ENCODE results near the gene PEX11G. TPM values are rescaled to one million over a fixed set of nuclear protein-coding genes. Genes with fewer than 3 reads are reported as not detected.

The PEX11G gene
- polyA plus RNA-seq (ENCODE audit: insufficient read length in 4 of 4): 1 to 10 TPM; 5.8 to 9.2 (median 7.9) TPM

GRCh38 chr19:7488736-7489353 is at the start of gene PEX11G:
TSS of gene PEX11G (minus strand) at chr19:7489035. CDS start at chr19:7489010, 25 bp downstream.
- peak in 3 of 4 donors; percentile 81 to 88 (median 87) for DNase-seq (ENCODE audit: low read depth in 4 of 4, low spot score in 2 of 4)

- no peak for DNase-seq (ENCODE audit: low read depth in 4 of 4, low spot score in 2 of 4)
Observed at GRCh38 chr19:7535998-7536695, 47.3 kb upstream of the PEX11G start.

DNA sequence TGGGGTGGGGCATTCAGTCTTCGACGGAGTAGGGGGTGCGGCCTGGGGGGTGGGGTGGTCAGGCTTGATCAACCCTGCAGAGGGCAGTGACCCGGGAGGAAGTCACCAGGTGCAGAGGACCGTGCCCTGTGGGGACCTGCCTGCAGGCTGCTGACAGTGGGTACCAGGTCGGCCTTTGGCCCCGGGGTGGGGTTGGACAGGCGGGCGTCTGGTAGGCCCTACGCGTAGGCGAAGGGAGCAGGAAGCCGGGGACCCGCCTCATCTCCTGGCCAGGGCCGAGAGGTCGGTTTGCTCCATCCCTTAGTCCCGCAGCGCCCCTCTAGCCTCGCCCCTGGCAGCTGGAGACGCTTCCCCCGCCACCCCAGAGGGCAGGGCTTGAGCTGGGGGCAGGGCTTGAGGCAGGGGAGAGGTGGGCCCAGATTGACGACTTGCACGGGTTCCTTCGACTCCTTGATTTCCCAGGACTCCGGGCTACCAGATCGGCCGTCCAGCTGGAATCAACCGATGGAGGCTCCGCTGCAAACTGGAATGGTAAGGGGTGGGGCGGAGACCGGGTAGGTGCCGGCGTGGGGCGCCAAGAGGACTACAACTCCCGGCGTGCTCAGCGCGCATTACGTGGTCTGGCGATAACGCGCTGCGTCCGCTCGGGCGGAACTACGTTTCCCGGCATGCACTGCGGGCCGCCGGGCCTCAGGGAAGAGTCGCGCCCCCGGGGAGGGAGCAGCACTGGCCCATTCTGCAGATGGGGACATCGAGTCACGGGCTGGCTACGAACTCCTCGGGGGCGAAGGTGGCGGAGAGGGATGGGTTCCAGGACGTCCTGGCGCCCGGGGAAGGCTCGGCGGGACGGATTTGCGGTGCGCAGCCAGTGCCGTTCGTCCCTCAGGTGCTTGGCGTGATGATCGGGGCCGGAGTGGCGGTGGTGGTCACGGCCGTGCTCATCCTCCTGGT is 46.5 kb upstream of the PEX11G start, which contains the start of gene PNPLA6:
TSS of gene PNPLA6 (plus strand) at position 671 of the 951 bp plus-strand sequence. CDS start at position 743, 72 bp downstream.
- DNase-seq (ENCODE audit: low read depth in 4 of 4, low spot score in 2 of 4): peak in 3 of 4 donors; percentile 85 to 94 (median 93)

GRCh38 chr19:7534531-7535046 is 45.8 kb upstream of the PEX11G start:
- peak in 2 of 4 donors; percentile 58 to 68 for DNase-seq (ENCODE audit: low read depth in 4 of 4, low spot score in 2 of 4)

DNA sequence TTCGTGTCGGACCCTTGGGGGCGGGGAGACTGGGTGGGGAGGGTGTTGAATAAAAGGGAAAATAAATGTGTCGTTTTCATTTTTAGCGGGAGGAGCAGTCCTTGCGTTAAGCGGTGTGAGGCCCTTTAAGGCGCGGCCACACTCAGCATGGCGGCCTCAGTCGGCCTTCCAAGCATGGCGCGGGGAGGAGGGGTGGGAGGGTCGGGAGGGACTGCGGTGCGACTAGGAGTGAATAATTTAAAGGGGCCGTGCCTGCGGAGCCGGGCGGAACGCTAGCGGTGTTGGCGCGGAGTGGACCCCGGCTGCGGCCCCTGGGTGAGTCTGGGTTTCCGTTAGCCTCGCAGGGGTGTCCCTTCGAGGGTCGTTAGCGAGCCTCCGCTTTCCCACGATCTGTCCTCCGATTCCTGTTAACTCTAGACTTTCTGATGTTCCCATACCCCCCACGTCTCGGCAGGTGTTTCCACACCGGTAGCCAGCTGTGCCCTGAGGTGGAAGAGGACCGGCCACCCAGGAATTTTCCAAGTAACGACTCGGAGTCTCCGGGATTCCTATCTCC is 45.2 kb upstream of the PEX11G start:
- DNase-seq (ENCODE audit: low read depth in 4 of 4, low spot score in 2 of 4): peak in 2 of 4 donors; percentile 78 to 88

DNA sequence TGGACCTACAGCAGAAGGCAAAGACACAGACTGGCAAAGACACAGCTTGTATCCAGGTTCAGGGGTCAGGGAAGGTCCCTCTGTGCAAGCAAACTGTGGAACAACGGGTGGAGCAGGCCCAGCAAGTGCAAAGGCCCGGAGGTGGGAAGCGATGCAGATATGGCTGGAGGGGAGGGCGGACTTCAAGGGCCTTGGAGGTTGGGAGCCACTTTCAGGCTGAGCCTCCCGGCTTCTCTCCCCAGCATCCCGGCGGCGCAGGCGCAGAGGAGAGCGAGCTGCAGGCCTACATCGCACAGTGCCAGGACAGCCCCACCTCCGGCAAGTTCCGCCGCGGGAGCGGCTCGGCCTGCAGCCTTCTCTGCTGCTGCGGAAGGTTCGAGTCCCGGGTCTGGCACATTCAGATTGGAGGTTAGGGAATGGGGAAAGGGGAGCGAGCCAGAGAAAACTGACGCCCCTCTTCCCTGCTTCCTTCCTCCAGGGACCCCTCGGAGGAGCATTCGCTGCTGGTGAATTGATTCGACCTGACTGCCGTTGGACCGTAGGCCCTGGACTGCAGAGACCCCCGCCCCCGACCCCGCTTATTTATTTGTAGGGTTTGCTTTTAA is 44.5 kb upstream of the PEX11G start:
- DNase-seq (ENCODE audit: low read depth in 4 of 4, low spot score in 2 of 4): no peak

DNA sequence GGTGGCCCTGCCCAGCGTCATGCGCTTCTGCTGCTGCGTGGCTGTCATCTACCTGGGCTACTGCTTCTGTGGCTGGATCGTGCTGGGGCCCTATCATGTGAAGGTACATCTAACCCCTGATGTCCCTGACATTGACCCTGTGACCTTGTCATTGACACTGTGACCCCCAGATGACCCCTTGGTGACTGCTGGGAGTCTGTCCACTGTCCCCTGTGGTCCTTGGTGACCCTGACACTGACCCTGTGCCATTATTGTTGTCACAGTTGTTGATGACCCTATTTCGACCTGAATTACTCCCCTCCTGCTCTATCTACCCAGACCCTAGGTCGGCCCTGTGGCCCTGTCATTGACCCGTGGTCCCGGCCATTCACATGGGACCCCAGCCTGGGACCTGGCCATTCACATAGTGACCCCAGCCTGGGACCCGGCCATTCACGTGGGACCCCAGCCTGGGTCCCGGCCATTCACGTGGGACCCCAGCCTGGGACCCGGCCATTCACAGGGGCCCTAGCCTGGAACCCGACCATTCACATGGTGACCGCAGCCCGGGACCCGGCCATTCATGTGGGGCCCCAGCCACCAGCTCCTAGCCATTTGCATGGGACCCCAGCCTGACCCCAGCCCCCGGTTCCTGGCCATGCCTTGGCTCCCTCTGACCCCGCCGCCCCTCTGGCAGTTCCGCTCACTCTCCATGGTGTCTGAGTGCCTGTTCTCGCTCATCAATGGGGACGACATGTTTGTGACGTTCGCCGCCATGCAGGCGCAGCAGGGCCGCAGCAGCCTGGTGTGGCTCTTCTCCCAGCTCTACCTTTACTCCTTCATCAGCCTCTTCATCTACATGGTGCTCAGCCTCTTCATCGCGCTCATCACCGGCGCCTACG is 41.0 kb upstream of the PEX11G start:
- DNase-seq (ENCODE audit: low read depth in 4 of 4, low spot score in 2 of 4): no peak

DNA sequence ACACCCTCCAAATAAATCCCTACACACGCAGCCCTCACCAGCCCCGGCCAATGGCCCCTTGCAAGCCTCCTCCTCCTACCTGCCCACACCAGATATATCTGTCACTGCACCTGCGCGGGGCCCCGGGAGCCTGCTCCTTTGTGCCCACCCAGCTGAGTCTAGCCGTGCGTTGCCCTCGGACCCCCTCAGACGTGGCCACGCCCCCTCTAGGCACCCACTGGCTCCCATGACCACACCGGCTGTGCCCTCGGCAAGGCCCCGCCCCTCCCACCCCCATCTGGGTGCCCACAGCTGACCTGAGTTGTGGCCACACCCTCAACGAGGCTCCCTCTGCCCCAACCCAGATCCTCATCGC is 40.4 kb upstream of the PEX11G start:
- no peak for DNase-seq (ENCODE audit: low read depth in 4 of 4, low spot score in 2 of 4)

DNA sequence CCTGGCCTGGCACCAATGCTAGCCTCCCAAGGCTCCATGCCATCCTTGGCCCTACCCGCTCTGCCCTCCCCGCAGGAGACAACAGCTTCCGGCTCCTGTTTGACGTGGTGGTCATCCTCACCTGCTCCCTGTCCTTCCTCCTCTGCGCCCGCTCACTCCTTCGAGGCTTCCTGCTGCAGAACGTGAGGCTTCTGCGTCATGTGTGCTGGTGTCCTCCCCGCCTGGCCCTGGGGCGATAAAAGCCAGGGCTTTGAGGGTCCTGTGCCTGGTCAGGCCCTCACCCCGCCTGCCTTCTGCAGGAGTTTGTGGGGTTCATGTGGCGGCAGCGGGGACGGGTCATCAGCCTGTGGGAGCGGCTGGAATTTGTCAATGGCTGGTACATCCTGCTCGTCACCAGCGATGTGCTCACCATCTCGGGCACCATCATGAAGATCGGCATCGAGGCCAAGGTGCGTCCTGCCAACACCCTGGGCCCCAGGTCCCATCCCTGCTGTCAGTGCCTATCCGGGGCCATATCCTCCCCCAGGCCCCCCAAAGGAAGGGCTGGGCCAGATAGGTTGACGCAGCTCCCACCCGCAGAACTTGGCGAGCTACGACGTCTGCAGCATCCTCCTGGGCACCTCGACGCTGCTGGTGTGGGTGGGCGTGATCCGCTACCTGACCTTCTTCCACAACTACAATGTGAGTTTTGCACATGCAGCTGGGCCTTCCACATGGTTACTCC is 39.8 kb upstream of the PEX11G start:
- DNase-seq (ENCODE audit: low read depth in 4 of 4, low spot score in 2 of 4): no peak

GRCh38 chr19:7528192-7528519 is 39.3 kb upstream of the PEX11G start:
- DNase-seq (ENCODE audit: low read depth in 4 of 4, low spot score in 2 of 4): no peak

GRCh38 chr19:7527516-7528191 is 38.8 kb upstream of the PEX11G start:
- no peak for DNase-seq (ENCODE audit: low read depth in 4 of 4, low spot score in 2 of 4)

- DNase-seq (ENCODE audit: low read depth in 4 of 4, low spot score in 2 of 4): no peak
Observed at GRCh38 chr19:7526059-7526929, 37.5 kb upstream of the PEX11G start.

- no peak for DNase-seq (ENCODE audit: low read depth in 4 of 4, low spot score in 2 of 4)
Observed at GRCh38 chr19:7524992-7525739, 36.3 kb upstream of the PEX11G start.

DNA sequence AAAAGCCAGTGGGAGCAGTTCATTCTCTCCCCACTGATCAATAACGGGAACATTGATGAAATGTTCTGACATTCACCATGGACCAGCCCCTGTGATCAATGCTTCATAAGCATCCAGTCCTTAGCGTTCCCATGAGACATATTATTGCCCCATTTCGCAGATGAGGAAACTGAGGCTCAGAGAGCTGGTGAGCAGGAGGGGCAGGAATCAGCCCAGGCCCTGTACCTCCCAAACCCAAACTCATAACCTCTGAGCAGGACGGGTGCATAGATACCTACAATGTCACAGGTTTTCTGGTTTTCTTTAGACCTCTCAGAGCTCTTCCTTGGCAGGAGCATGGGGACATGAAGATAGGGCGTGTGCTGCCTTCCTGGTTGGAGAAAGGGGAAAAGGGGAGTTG is 35.7 kb upstream of the PEX11G start:
- DNase-seq (ENCODE audit: low read depth in 4 of 4, low spot score in 2 of 4): no peak

DNA sequence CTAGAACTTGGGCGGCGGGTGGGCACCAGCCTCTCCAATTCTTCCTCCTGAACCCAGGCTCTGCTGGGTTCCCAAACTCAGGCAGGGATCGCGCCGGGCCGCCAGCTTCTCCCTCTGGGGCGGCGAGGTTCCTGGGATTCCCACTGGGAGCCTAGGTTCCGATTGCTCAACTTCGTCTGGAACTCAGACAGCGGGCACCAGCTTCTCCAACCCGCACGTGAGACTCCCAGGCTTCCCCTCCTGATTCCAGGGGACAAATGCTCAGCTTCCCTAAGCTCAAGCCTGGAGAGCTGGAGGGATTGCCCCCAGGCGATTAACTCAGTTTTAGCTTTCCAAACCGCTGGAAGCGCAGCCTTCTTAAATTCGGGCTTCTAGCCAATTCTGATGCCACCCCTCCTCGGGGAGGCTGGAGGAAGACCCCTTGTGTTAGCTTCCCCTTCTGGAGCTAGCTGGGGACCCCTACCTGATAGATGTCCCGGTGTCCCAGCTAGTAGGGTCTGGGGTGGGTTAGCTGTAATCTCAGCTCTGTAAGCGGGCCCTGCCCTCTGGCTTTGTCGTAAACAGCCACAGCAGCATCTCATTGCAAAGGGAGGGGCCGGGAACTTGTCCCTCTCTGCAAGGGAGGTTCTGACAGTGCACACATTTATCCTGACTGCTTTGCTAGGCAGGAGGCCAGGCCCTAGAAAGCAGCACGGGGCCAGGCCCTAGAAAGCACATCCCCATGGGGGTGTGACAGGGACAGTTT is 34.3 kb upstream of the PEX11G start:
- DNase-seq (ENCODE audit: low read depth in 4 of 4, low spot score in 2 of 4): no peak

Measured in left renal cortex interstitium (tissue), 4 donors.